KMS-11 (cell line): ENCODE data around the gene SMIM43.

Experiments used
- H2AFZ ChIP-seq: fragments of 200-600 bp; sonication (generic); 2 replicates; pipeline ENCODE4 v1.6.1; 2016; ENCODE audit warnings: antibody characterized with exemption, mixed run types, low read depth
- H3K27ac ChIP-seq: fragments of 200-600 bp; sonication (generic); 2 replicates; pipeline ENCODE4 v1.6.1; 2016; ENCODE audit warnings: mild to moderate bottlenecking, mixed run types
- H3K27me3 ChIP-seq: fragments of 200-600 bp; sonication (generic); 2 replicates; pipeline ENCODE4 v1.6.1; 2017; ENCODE audit warnings: mild to moderate bottlenecking, low read depth, mixed run types, moderate library complexity; ENCODE audit not compliant: insufficient read depth
- H3K36me3 ChIP-seq: fragments of 200-600 bp; sonication (generic); 2 replicates; pipeline ENCODE4 v1.6.1; 2017; ENCODE audit warnings: mild to moderate bottlenecking, mixed run types; ENCODE audit not compliant: insufficient read depth
- H3K4me1 ChIP-seq: fragments of 200-600 bp; sonication (generic); 2 replicates; pipeline ENCODE4 v1.6.1; 2016; ENCODE audit warnings: mild to moderate bottlenecking, low read depth, mixed run types; ENCODE audit not compliant: poor library complexity, severe bottlenecking
- H3K4me2 ChIP-seq: fragments of 200-600 bp; sonication (generic); 2 replicates; pipeline ENCODE4 v1.7.0; 2016; ENCODE audit warnings: mild to moderate bottlenecking, mixed run types
- H3K4me3 ChIP-seq: fragments of 200-600 bp; sonication (generic); IDR thresholded peaks from 2 replicates; pipeline ENCODE4 v1.6.1; 2017; ENCODE audit warnings: low read depth, low read length, mixed read lengths; ENCODE audit not compliant: insufficient read depth
- H3K79me2 ChIP-seq: fragments of 200-600 bp; sonication (generic); 2 replicates; pipeline ENCODE4 v1.6.1; 2016; ENCODE audit warnings: low read depth, mixed run types; ENCODE audit not compliant: insufficient read depth
- H3K9ac ChIP-seq: fragments of 200-600 bp; sonication (generic); 2 replicates; pipeline ENCODE4 v1.6.1; 2016; ENCODE audit warnings: mild to moderate bottlenecking, mixed run types
- H4K20me1 ChIP-seq: fragments of 200-600 bp; sonication (generic); 2 replicates; pipeline ENCODE4 v1.6.1; 2016; ENCODE audit warnings: mild to moderate bottlenecking, mixed run types; ENCODE audit not compliant: insufficient read depth
- CTCF ChIP-seq: fragments of 200-600 bp; sonication (generic); conservative IDR thresholded peaks from 2 replicates; pipeline ENCODE4 v1.6.1; 2017; ENCODE audit warnings: low read depth, mild to moderate bottlenecking, antibody characterized with exemption, low read length, moderate library complexity, mixed read lengths

The SMIM43 gene

GRCh38 chr4:121720109-121720508 is 44.9 kb downstream of the SMIM43 start:
- no peak overlapping the region for H3K4me2 ChIP-seq
- no peaks in the 10 kb centered on the region for H3K36me3 ChIP-seq
- no peak overlapping the region for H2AFZ ChIP-seq
- H4K20me1 ChIP-seq: no peaks in the 10 kb centered on the region
- H3K27me3 ChIP-seq: no peaks in the 10 kb centered on the region
- H3K27ac ChIP-seq: no peak overlapping the region
- no peak for TF ChIP-seq CTCF
- H3K4me1 ChIP-seq: no peaks in the 10 kb centered on the region
- no peak overlapping the region for H3K4me3 ChIP-seq
- H3K9ac ChIP-seq: no peak overlapping the region
- H3K79me2 ChIP-seq: no peaks in the 10 kb centered on the region

- Histone ChIP-seq H3K27me3 (no peaks in the 10 kb centered on the region), H3K79me2 (no peaks in the 10 kb centered on the region), H3K36me3 (no peaks in the 10 kb centered on the region; the same call in 1 of the 2 replicates), H4K20me1 (no peaks in the 10 kb centered on the region), H3K4me1 (no peaks in the 10 kb centered on the region), H3K4me2 (no peak overlapping the region), H2AFZ (no peak overlapping the region), H3K27ac (no peak overlapping the region), H3K9ac (no peak overlapping the region), H3K4me3 (no peak overlapping the region)
- TF ChIP-seq CTCF: no peak
Observed at GRCh38 chr4:121717680-121718237, 47.2 kb downstream of the SMIM43 start.

- H3K36me3 ChIP-seq: no peaks in the 10 kb centered on the region; the same call in 1 of the 2 replicates
- H3K4me3 ChIP-seq: no peak overlapping the region
- H2AFZ ChIP-seq: no peak overlapping the region
- H3K27me3 ChIP-seq: no peaks in the 10 kb centered on the region
- TF ChIP-seq CTCF: no peak
- H4K20me1 ChIP-seq: no peaks in the 10 kb centered on the region
- no peak overlapping the region for H3K27ac ChIP-seq
- no peak overlapping the region for H3K4me2 ChIP-seq
- no peaks in the 10 kb centered on the region for H3K79me2 ChIP-seq
- no peaks in the 10 kb centered on the region for H3K4me1 ChIP-seq
- H3K9ac ChIP-seq: no peak overlapping the region
Observed at GRCh38 chr4:121714548-121714947, 50.4 kb downstream of the SMIM43 start.

GRCh38 chr4:121712783-121713182 is 52.2 kb downstream of the SMIM43 start:
- Histone ChIP-seq H3K27ac (no peak overlapping the region), H3K4me1 (no peaks in the 10 kb centered on the region), H4K20me1 (no peaks in the 10 kb centered on the region), H3K36me3 (no peaks in the 10 kb centered on the region; the same call in 1 of the 2 replicates), H3K79me2 (no peaks in the 10 kb centered on the region), H3K4me3 (no peak overlapping the region), H3K9ac (no peak overlapping the region), H2AFZ (no peak overlapping the region), H3K27me3 (no peaks in the 10 kb centered on the region), H3K4me2 (no peak overlapping the region)
- no peak for TF ChIP-seq CTCF
